HG02759 (cell line): ENCODE results near the gene SRBD1.

ENCODE experiments used
- ATAC-seq: cut with Tn5 transposase; IDR thresholded peaks from one replicate; pipeline ENCODE4 v1.9.1; 2021; ENCODE audit warnings: mild to moderate bottlenecking, moderate library complexity; ENCODE audit not compliant: unreplicated experiment

The SRBD1 gene

GRCh38 chr2:45611020-45611859 lies at the start of gene SRBD1:
TSS of gene SRBD1 (minus strand) at chr2:45611267. CDS start at chr2:45605441, 5,826 bp downstream.
- peak; percentile 96 for ATAC-seq

- ATAC-seq = no peak
Measured at GRCh38 chr2:45654250-45654649, 43.2 kb upstream of the SRBD1 start.

- ATAC-seq = no peak
Measured at GRCh38 chr2:45653122-45653913, 42.3 kb upstream of the SRBD1 start.

GRCh38 chr2:45652090-45653031 lies 41.3 kb upstream of the SRBD1 start:
- no peak for ATAC-seq

- peak; percentile 18 for ATAC-seq
Measured at GRCh38 chr2:45651415-45652089, 40.5 kb upstream of the SRBD1 start, which contains the start of gene PRKCE. TSS of gene PRKCE (plus strand) at chr2:45651675.

- peak; percentile 76 for ATAC-seq
Measured at GRCh38 chr2:45650851-45651414, 39.9 kb upstream of the SRBD1 start.

- peak; percentile 31 for ATAC-seq
Measured at GRCh38 chr2:45649858-45650811, 39.1 kb upstream of the SRBD1 start.

GRCh38 chr2:45649462-45649857 lies 38.4 kb upstream of the SRBD1 start:
- ATAC-seq = no peak

GRCh38 chr2:45648636-45649035 lies 37.6 kb upstream of the SRBD1 start:
- ATAC-seq = no peak

- ATAC-seq = no peak
Measured at GRCh38 chr2:45647986-45648520, 37.0 kb upstream of the SRBD1 start.

- no peak for ATAC-seq
Measured at GRCh38 chr2:45647356-45647755, 36.3 kb upstream of the SRBD1 start.

GRCh38 chr2:45646289-45646688 lies 35.2 kb upstream of the SRBD1 start:
- no peak for ATAC-seq

- peak; percentile 94 for ATAC-seq
Measured at GRCh38 chr2:45643543-45644542, 32.8 kb upstream of the SRBD1 start.

- ATAC-seq = no peak
Measured at GRCh38 chr2:45643095-45643494, 32.0 kb upstream of the SRBD1 start.

GRCh38 chr2:45640576-45640975 lies 29.5 kb upstream of the SRBD1 start:
- ATAC-seq = no peak

- peak; percentile 81 for ATAC-seq
Measured at GRCh38 chr2:45637440-45637839, 26.4 kb upstream of the SRBD1 start.

- no peak for ATAC-seq
Measured at GRCh38 chr2:45636008-45636407, 24.9 kb upstream of the SRBD1 start.
